ENCODE measurements around the gene OR1F1. TPM values are rescaled to one million over a fixed set of nuclear protein-coding genes. Genes with fewer than 3 reads are reported as not detected.

OR1F1 gene
- total and polyA plus RNA-seq, 9 of the 15 experiments (the other 6 are each of a cell fraction or from before 2014, with no cell fraction given): 0.15 to 0.61 (median 0.35) TPM; not detected in 3

DNA sequence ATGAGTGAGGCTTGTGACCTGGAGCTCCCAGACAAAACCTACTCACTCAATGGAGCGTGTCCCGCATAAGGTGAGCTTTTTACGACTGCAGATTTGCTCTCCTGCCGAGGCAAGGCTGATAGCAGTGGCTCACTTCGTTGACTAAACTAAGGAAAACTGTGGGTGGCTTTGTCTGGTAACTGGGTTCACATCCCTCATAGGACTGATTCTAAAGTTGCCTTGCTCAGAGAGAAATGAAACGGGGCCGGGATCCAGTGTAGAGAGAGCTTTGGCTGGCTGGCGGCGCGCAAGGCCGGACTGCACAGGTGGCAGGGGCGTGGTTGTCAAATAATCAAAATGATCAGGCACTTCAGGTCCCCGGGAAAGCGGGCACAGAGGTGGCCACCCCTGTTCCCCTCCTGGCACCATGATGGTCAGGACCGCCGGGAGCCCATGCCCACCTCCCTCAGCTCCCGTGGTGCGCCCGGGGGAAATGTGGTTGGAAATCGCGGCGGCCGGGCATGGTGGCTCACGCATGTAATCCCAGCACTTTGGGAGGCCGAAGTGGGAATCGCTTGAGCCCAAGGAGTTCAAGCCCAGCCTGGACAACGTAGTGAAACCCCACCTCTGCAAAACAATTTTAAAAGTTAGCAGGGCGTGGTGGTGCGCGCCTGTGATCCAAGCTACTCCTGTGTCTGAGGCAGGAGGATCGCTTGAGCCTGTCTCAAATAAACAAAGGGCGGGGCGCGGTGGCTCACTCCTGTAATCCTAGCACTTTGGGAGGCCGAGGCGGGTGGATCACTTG, 26.6 kb upstream of the OR1F1 start:
- intact Hi-C loops (cut with micrococcal nuclease) (no loop called here), in situ Hi-C loops (cut with MboI) (no loop called here)
- peak overlapping the region in 1 of 2 experiments; percentile 15; a peak in 2 of 4 replicates for H3K9ac ChIP-seq (ENCODE audit: insufficient read depth in 1 of 2, low read depth in 2 of 2, low read length in 2 of 2)
- no peaks in the 10 kb centered on the region for H4K20me1 ChIP-seq (replicated peaks; ENCODE audit: control insufficient read depth, insufficient read depth, low read length)
- ATAC-seq (no peak), FAIRE-seq (no peak), DNase-seq (ENCODE audit: extremely low read depth in 1 of 4, low spot score in 3 of 4) (no peak)
- BruUV-seq (replicated peaks): no TSS peak
- no peaks in the 10 kb centered on the region for H3K9me3 ChIP-seq (replicated peaks; ENCODE audit: control insufficient read depth, insufficient read depth, low read depth, low read length)
- no peak overlapping the region for H3K4me3 ChIP-seq
- TF ChIP-seq, protein P1, sequence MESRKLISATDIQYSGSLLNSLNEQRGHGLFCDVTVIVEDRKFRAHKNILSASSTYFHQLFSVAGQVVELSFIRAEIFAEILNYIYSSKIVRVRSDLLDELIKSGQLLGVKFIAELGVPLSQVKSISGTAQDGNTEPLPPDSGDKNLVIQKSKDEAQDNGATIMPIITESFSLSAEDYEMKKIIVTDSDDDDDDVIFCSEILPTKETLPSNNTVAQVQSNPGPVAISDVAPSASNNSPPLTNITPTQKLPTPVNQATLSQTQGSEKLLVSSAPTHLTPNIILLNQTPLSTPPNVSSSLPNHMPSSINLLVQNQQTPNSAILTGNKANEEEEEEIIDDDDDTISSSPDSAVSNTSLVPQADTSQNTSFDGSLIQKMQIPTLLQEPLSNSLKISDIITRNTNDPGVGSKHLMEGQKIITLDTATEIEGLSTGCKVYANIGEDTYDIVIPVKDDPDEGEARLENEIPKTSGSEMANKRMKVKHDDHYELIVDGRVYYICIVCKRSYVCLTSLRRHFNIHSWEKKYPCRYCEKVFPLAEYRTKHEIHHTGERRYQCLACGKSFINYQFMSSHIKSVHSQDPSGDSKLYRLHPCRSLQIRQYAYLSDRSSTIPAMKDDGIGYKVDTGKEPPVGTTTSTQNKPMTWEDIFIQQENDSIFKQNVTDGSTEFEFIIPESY (CRISPR knock-in tag; IDR thresholded peaks at IDR 0.05): peak; percentile 59; the same call in 1 of the 2 replicates
- TF ChIP-seq TARDBP (IDR thresholded peaks at IDR 0.05) (no peak), NFE2L1 (tag; IDR thresholded peaks at IDR 0.05; ENCODE audit: borderline replicate concordance, low read depth) (no peak), TAF9B (IDR thresholded peaks at IDR 0.05; ENCODE audit: partially characterized antibody) (no peak), ZNF121 (CRISPR knock-in tag; conservative IDR thresholded peaks at IDR 0.05) (peak; percentile 41)
- TF ChIP-seq, protein P2, sequence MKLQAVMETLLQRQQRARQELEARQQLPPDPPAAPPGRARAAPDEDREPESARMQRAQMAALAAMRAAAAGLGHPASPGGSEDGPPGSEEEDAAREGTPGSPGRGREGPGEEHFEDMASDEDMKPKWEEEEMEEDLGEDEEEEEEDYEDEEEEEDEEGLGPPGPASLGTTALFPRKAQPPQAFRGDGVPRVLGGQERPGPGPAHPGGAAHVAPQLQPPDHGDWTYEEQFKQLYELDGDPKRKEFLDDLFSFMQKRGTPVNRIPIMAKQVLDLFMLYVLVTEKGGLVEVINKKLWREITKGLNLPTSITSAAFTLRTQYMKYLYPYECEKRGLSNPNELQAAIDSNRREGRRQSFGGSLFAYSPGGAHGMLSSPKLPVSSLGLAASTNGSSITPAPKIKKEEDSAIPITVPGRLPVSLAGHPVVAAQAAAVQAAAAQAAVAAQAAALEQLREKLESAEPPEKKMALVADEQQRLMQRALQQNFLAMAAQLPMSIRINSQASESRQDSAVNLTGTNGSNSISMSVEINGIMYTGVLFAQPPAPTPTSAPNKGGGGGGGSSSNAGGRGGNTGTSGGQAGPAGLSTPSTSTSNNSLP (IDR thresholded peaks at IDR 0.05; ENCODE audit: borderline replicate concordance, low read depth, low read length): no peak
- H2AFZ ChIP-seq (ENCODE audit: low read depth, low read length): no peak overlapping the region
- no peaks in the 10 kb centered on the region for H3K79me2 ChIP-seq (ENCODE audit: control insufficient read depth, insufficient read depth, low read length)
- H3K36me3 ChIP-seq (ENCODE audit: control insufficient read depth, insufficient read depth, low read length): no peaks in the 10 kb centered on the region
- H3K4me2 ChIP-seq (ENCODE audit: insufficient read depth, low read length): no peak overlapping the region
- POLR2A ChIA-PET: interaction anchor here (0.6 to 1.4 kb wide), 4 partner anchors 9 to 442 kb away, joined by 3 to 8 read pairs (median 4); no protein-coding TSS in a partner anchor
- CTCF ChIA-PET (ENCODE audit: low intra/inter-chr PET ratio): no interaction called here
- no peaks in the 10 kb centered on the region for H3K27me3 ChIP-seq (ENCODE audit: control insufficient read depth in 2 of 2, insufficient read depth in 2 of 2, low read length in 2 of 2)
- H3K27ac ChIP-seq (ENCODE audit: extremely low read depth, low read depth, low read length): no peak overlapping the region
- peaks cover 24 to 57% of the 10 kb centered on the region in 2 experiments; a peak in 4 of 5 replicates for H3K4me1 ChIP-seq (replicated peaks in 1 of 2; ENCODE audit: control insufficient read depth in 2 of 2, insufficient read depth in 2 of 2, low read length in 2 of 2)
- H3K9me1 ChIP-seq (ENCODE audit: control insufficient read depth, insufficient read depth, low read length): no peaks in the 10 kb centered on the region
- WGBS (ENCODE audit: insufficient coverage, low coverage, missing lambda C conversion rate): 88% methylated on average over 36 of the region's 36 CpGs
